HepG2 (cell line): ENCODE data around the gene PRR11. TPM values are rescaled to one million over a fixed set of nuclear protein-coding genes. Genes with fewer than 3 reads are reported as not detected.

Source experiments
- BATF2 ChIP-seq: sonication (generic); formaldehyde crosslinking; IDR thresholded peaks from 2 replicates; pipeline ENCODE4 v1.8.0; 2022; ENCODE audit warnings: mild to moderate bottlenecking, missing genetic modification reagents, moderate library complexity
- E2F2 ChIP-seq: sonication (generic); formaldehyde crosslinking; IDR thresholded peaks from 2 replicates; pipeline ENCODE4 v1.4.0; 2020; ENCODE audit warnings: missing genetic modification reagents, borderline replicate concordance
- KAT2B ChIP-seq: fragments of 150-350 bp; IDR thresholded peaks from 2 replicates; pipeline ENCODE4 v1.6.1; 2014; ENCODE audit warnings: low read depth, low read length, borderline replicate concordance
- KLF16 ChIP-seq, 2 experiments: sonication (generic) in 1 of 2; formaldehyde crosslinking in 1 of 2; IDR thresholded peaks; 2 replicates each; pipeline versions ENCODE4 v1.6.1 to v1.8.0; 2016 to 2023; ENCODE audit warnings: missing genetic modification reagents in 2 of 2, missing compliant biosample characterization in 1 of 2
- POGK ChIP-seq: sonication (generic); formaldehyde crosslinking; conservative IDR thresholded peaks from 2 replicates; pipeline ENCODE4 v1.8.0; 2022; ENCODE audit warnings: mild to moderate bottlenecking, moderate library complexity, missing genetic modification reagents
- RAD21 ChIP-seq: fragments of 450-650 bp; formaldehyde crosslinking; IDR thresholded peaks from 2 replicates; pipeline ENCODE4 v1.5.0; 2020; ENCODE audit warnings: mild to moderate bottlenecking
- RNF2 ChIP-seq: fragments of 450-650 bp; conservative IDR thresholded peaks from 2 replicates; pipeline ENCODE4 v1.6.1; 2016; ENCODE audit warnings: low read depth
- TBL1XR1 ChIP-seq: fragments of 150-350 bp; IDR thresholded peaks from 2 replicates; pipeline ENCODE4 v1.6.1; 2014; ENCODE audit warnings: borderline replicate concordance, low read length; ENCODE audit not compliant: partially characterized antibody
- TOE1 ChIP-seq: sonication (generic); formaldehyde crosslinking; IDR thresholded peaks from 2 replicates; pipeline ENCODE4 v1.4.0; 2020; ENCODE audit warnings: mild to moderate bottlenecking, missing genetic modification reagents
- XRCC5 ChIP-seq: fragments of 200-400 bp; formaldehyde crosslinking; optimal IDR thresholded peaks from 2 replicates; pipeline ENCODE3; 2017; ENCODE audit warnings: mild to moderate bottlenecking, low read length
- ZBTB37 ChIP-seq: sonication (generic); formaldehyde crosslinking; IDR thresholded peaks from 2 replicates; pipeline ENCODE4 v1.4.0; 2020; ENCODE audit warnings: mild to moderate bottlenecking, missing genetic modification reagents
- ZNF260 ChIP-seq: sonication (generic); formaldehyde crosslinking; IDR thresholded peaks from 2 replicates; pipeline ENCODE4 v1.4.0; 2020; ENCODE audit warnings: missing genetic modification reagents, low read depth, mild to moderate bottlenecking, borderline replicate concordance
- ZNF30 ChIP-seq: sonication (generic); formaldehyde crosslinking; IDR thresholded peaks from 2 replicates; pipeline ENCODE4 v1.5.0; 2020; ENCODE audit warnings: mild to moderate bottlenecking, missing genetic modification reagents
- ZNF510 ChIP-seq: sonication (generic); formaldehyde crosslinking; IDR thresholded peaks from 2 replicates; pipeline ENCODE4 v1.4.0; 2020; ENCODE audit warnings: low read depth, mild to moderate bottlenecking, missing genetic modification reagents
- ZNF672 ChIP-seq: sonication (generic); formaldehyde crosslinking; IDR thresholded peaks from 2 replicates; pipeline ENCODE4 v1.8.1; 2022; ENCODE audit warnings: missing genetic modification reagents
- ZNF841 ChIP-seq: sonication (generic); formaldehyde crosslinking; IDR thresholded peaks from 2 replicates; pipeline ENCODE4 v1.8.1; 2023; ENCODE audit warnings: missing genetic modification reagents, borderline replicate concordance
- polyA plus RNA-seq, 8 experiments: library from polyadenylated mRNA; depleted of rRNA in 3 of 8; stranded (reverse) in 7 of 8; unstranded in 1 of 8; fragments of >200 nt; fragmentation: Illumina TruSeq in 4 of 8; extraction: Trizol in 4 of 8; gene quantifications; 2 replicates each; pipeline versions ENCODE4 v1.2.1 to v1.2.3, GENCODE V29; 2011 to 2016; ENCODE audit warnings: low read depth in 4 of 8, missing spikeins in 1 of 8, mixed read lengths in 1 of 8; ENCODE audit not compliant: insufficient read depth in 1 of 8
- total RNA-seq, 5 experiments: library from RNA; depleted of rRNA; stranded (reverse); fragments of >200 nt; fragmentation: Illumina TruSeq; extraction: Trizol; gene quantifications; 2 replicates each; pipeline ENCODE4 v1.2.3, GENCODE V29; 2016; ENCODE audit warnings: low read depth in 1 of 5
- TF ChIP-seq, protein P1 (sequence below): sonication (generic); formaldehyde crosslinking; IDR thresholded peaks from 2 replicates; pipeline ENCODE4 v1.4.0; 2020; ENCODE audit warnings: missing genetic modification reagents; ENCODE audit errors: not compliant biosample characterization
- TF ChIP-seq, protein P2 (sequence below): sonication (generic); formaldehyde crosslinking; IDR thresholded peaks from 2 replicates; pipeline ENCODE4 v1.5.0; 2020; ENCODE audit warnings: mild to moderate bottlenecking, missing genetic modification reagents
- TF ChIP-seq, protein P3 (sequence below): sonication (generic); formaldehyde crosslinking; IDR thresholded peaks from 2 replicates; pipeline ENCODE4 v1.4.0; 2020; ENCODE audit warnings: missing genetic modification reagents

The PRR11 gene
- total and polyA plus RNA-seq, 2 of the 13 experiments (the other 11 are each of a cell fraction or from before 2014, with no cell fraction given) = 35.7 to 39.2 TPM

DNA sequence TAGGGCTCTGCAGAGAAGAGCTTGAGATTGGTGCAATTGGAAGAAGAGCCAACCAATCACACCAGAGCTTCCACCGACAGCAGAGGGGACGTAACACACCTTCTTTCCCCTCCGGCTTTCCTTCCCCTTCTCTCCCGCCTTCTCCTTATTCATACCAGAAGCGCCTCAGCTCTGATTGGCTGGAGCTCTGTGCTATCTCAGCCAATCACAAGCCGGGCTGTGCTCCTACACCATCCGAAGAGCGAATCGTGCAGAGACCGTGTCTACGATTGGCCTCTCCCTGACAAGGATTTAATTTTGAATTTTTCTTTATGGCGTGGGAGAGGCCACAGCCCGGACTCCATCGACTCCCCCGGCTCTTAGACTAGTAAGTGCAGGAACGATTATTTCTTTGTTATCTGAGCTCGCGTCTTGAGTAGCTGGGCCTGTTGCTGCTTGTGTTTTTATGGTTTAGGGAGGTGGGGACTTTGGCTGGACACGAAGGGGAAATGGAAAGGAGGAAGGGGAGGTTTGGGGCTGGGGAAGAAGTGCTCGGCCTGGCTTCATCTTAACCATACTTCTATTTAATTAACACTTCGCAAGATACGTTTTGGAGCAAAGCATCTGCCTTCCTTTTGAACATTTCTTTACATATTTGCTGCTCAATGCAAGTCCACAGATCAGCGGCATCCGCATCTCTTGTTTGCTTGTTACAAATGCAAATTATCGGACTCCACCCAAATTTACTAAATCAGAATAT lies at the start of gene PRR11 (continued):
- no peak; the same call in 1 of the 2 replicates for TF ChIP-seq E2F2
- TF ChIP-seq, protein P1, sequence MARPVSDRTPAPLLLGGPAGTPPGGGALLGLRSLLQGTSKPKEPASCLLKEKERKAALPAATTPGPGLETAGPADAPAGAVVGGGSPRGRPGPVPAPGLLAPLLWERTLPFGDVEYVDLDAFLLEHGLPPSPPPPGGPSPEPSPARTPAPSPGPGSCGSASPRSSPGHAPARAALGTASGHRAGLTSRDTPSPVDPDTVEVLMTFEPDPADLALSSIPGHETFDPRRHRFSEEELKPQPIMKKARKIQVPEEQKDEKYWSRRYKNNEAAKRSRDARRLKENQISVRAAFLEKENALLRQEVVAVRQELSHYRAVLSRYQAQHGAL (CRISPR knock-in tag) = no peak
- no peak; a peak in 1 of 4 replicates for TF ChIP-seq KLF16 (CRISPR knock-in tag; IDR thresholded peaks at IDR 0.05)
- TF ChIP-seq TBL1XR1 = no peak
- TF ChIP-seq, protein P2, sequence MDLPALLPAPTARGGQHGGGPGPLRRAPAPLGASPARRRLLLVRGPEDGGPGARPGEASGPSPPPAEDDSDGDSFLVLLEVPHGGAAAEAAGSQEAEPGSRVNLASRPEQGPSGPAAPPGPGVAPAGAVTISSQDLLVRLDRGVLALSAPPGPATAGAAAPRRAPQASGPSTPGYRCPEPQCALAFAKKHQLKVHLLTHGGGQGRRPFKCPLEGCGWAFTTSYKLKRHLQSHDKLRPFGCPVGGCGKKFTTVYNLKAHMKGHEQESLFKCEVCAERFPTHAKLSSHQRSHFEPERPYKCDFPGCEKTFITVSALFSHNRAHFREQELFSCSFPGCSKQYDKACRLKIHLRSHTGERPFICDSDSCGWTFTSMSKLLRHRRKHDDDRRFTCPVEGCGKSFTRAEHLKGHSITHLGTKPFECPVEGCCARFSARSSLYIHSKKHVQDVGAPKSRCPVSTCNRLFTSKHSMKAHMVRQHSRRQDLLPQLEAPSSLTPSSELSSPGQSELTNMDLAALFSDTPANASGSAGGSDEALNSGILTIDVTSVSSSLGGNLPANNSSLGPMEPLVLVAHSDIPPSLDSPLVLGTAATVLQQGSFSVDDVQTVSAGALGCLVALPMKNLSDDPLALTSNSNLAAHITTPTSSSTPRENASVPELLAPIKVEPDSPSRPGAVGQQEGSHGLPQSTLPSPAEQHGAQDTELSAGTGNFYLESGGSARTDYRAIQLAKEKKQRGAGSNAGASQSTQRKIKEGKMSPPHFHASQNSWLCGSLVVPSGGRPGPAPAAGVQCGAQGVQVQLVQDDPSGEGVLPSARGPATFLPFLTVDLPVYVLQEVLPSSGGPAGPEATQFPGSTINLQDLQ = no peak
- TF ChIP-seq KAT2B = no peak
- TF ChIP-seq ZNF30 (CRISPR knock-in tag) = no peak
- no peak for TF ChIP-seq RAD21
- TF ChIP-seq ZNF510 (CRISPR knock-in tag) = no peak
- TF ChIP-seq, protein P3, sequence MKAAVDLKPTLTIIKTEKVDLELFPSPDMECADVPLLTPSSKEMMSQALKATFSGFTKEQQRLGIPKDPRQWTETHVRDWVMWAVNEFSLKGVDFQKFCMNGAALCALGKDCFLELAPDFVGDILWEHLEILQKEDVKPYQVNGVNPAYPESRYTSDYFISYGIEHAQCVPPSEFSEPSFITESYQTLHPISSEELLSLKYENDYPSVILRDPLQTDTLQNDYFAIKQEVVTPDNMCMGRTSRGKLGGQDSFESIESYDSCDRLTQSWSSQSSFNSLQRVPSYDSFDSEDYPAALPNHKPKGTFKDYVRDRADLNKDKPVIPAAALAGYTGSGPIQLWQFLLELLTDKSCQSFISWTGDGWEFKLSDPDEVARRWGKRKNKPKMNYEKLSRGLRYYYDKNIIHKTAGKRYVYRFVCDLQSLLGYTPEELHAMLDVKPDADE = no peak
- TF ChIP-seq ZNF672 = no peak
- TF ChIP-seq POGK (CRISPR knock-in tag) = peak; percentile 86; the same call in 1 of the 2 replicates
- no peak for TF ChIP-seq ZNF260 (CRISPR knock-in tag)
- peak; percentile 97 for TF ChIP-seq BATF2 (CRISPR knock-in tag)
- no peak for TF ChIP-seq TOE1
- TF ChIP-seq XRCC5 = peak; percentile 9
- TF ChIP-seq RNF2 = no peak
- TF ChIP-seq ZNF841 = 0 out of 2 replicates have a peak, but pooled peaks have one; percentile 67
- TF ChIP-seq ZBTB37 (CRISPR knock-in tag) = no peak
